ENCODE measurements around the gene FCER1G.

FCER1G gene

GRCh38 chr1:161258439-161259344 lies 43.6 kb downstream of the FCER1G start, which contains the start of gene PCP4L1:
Gene PCP4L1 (plus strand): TSS chr1:161258745. CDS start chr1:161258975, 230 bp downstream.
- DNase-seq: peak in 1 of 2 donors; percentile 29
- Histone ChIP-seq H3K27ac (no peak within 1 kb of the TSS), H3K4me1 (peaks cover 0 to 10% (median 6%) of the 10 kb centered on the region in 4 donors), H3K27me3 (peaks cover 0 to 57% of the 10 kb centered on the region in 2 donors), H3K4me3 (peak within 1 kb of the TSS; percentile 29 to 42), H3K36me3 (no peaks in the 10 kb centered on the region), H3K9me3 (peaks cover 0 to 12% (median 10%) of the 10 kb centered on the region in 3 donors)
- no peak for TF ChIP-seq CTCF (IDR thresholded peaks at IDR 0.05)
- intact Hi-C loops (cut with DNase I; ENCODE audit: low total_unique reads): no loop called here

GRCh38 chr1:161259345-161259702 lies 44.2 kb downstream of the FCER1G start:
- DNase-seq: no peak
- Histone ChIP-seq H3K27ac (no peak overlapping the region), H3K36me3 (no peaks in the 10 kb centered on the region), H3K4me3 (no peak overlapping the region), H3K4me1 (peaks cover 0 to 10% (median 6%) of the 10 kb centered on the region in 4 donors), H3K9me3 (peaks cover 0 to 12% (median 10%) of the 10 kb centered on the region in 3 donors), H3K27me3 (peaks cover 0 to 57% of the 10 kb centered on the region in 2 donors)
- intact Hi-C loops (cut with DNase I; ENCODE audit: low total_unique reads): no loop called here
- no peak for TF ChIP-seq CTCF (IDR thresholded peaks at IDR 0.05)

- no peak overlapping the region for H3K27ac ChIP-seq
- H3K4me3 ChIP-seq: no peak overlapping the region
- H3K9me3 ChIP-seq: peaks cover 0 to 12% (median 10%) of the 10 kb centered on the region in 3 donors
- no peak for TF ChIP-seq CTCF (IDR thresholded peaks at IDR 0.05)
- peaks cover 0 to 10% (median 6%) of the 10 kb centered on the region in 4 donors for H3K4me1 ChIP-seq
- peaks cover 0 to 62% of the 10 kb centered on the region in 2 donors for H3K27me3 ChIP-seq
- DNase-seq: no peak
- H3K36me3 ChIP-seq: no peaks in the 10 kb centered on the region
- intact Hi-C loops (cut with DNase I; ENCODE audit: low total_unique reads): no loop called here
Observed at GRCh38 chr1:161259765-161260164, 44.7 kb downstream of the FCER1G start.

GRCh38 chr1:161260376-161261260 lies 45.5 kb downstream of the FCER1G start:
- peaks cover 0 to 10% (median 6%) of the 10 kb centered on the region in 4 donors for H3K4me1 ChIP-seq
- no peak overlapping the region for H3K27ac ChIP-seq
- H3K27me3 ChIP-seq: peaks cover 0 to 66% of the 10 kb centered on the region in 2 donors
- intact Hi-C loops (cut with DNase I; ENCODE audit: low total_unique reads): no loop called here
- TF ChIP-seq CTCF (IDR thresholded peaks at IDR 0.05): no peak
- no peaks in the 10 kb centered on the region for H3K36me3 ChIP-seq
- H3K4me3 ChIP-seq: no peak overlapping the region
- DNase-seq: no peak
- peaks cover 0 to 12% (median 10%) of the 10 kb centered on the region in 3 donors for H3K9me3 ChIP-seq

Measured in tibial artery (tissue), 4 donors.